Gastroesophageal sphincter (tissue), 3 donors: Measurements from ENCODE around the gene EXD2.

Experiments used
- CTCF ChIP-seq, 4 experiments: fragments of 200-600 bp in 2 of 4; fragments of 450-650 bp in 2 of 4; sonication (generic) in 1 of 4; IDR thresholded peaks; one replicate each; pipeline ENCODE4 v1.5.1; 2017 to 2019; ENCODE audit warnings: antibody characterized with exemption in 4 of 4, mild to moderate bottlenecking in 2 of 4, moderate library complexity in 2 of 4
- EP300 ChIP-seq: sonication (generic); formaldehyde crosslinking; IDR thresholded peaks from one replicate; pipeline ENCODE4 v1.6.1; 2017; ENCODE audit warnings: antibody characterized with exemption, mild to moderate bottlenecking
- POLR2A ChIP-seq, 2 donors: fragments of 450-650 bp; IDR thresholded peaks; one replicate each; pipeline ENCODE4 v1.6.1; 2017; ENCODE audit warnings: antibody characterized with exemption in 2 of 2, mild to moderate bottlenecking in 2 of 2, moderate library complexity in 1 of 2
- POLR2AphosphoS5 ChIP-seq: sonication (generic); formaldehyde crosslinking; IDR thresholded peaks from one replicate; pipeline ENCODE4 v1.6.1; 2017; ENCODE audit warnings: antibody characterized with exemption

GRCh38 chr14:69191340-69192111 lies at the start of gene EXD2:
- peak in 1 of 2 donors; percentile 29 for TF ChIP-seq POLR2A (IDR thresholded peaks at IDR 0.05)
- TF ChIP-seq CTCF (IDR thresholded peaks at IDR 0.05), result no peak
- no peak for TF ChIP-seq EP300
- peak; percentile 78 for TF ChIP-seq POLR2AphosphoS5
